ENCODE measurements around the gene FBN3.

Gene FBN3

GRCh38 chr19:8065875-8066261 lies 83.5 kb downstream of the FBN3 start:
- no peak overlapping the region for H3K27ac ChIP-seq (replicated peaks)

GRCh38 chr19:8064911-8065874 lies 84.2 kb downstream of the FBN3 start:
- TF ChIP-seq SPI1 (IDR thresholded peaks at IDR 0.05; ENCODE audit: borderline replicate concordance, low read depth) (no peak), REST (IDR thresholded peaks at IDR 0.05; ENCODE audit: insufficient replicate concordance, low read depth) (no peak), POLR2AphosphoS5 (IDR thresholded peaks at IDR 0.05; ENCODE audit: low read depth) (no peak), CTCF (IDR thresholded peaks at IDR 0.05; ENCODE audit: insufficient read depth, low read length) (no peak), GABPA (IDR thresholded peaks at IDR 0.05; ENCODE audit: low read depth) (no peak)
- Histone ChIP-seq H3K27me3 (ENCODE audit: insufficient read depth, poor library complexity, severe bottlenecking) (no peaks in the 10 kb centered on the region), H3K27ac (replicated peaks) (no peak overlapping the region), H3K4me3 (replicated peaks; ENCODE audit: insufficient read depth, low read length) (no peak overlapping the region)
- no peak for DNase-seq (ENCODE audit: low read depth in 1 of 2, low spot score in 1 of 2)

More at GRCh38 chr19:8065875-8066261, 83.5 kb downstream of the FBN3 start:
- no peak for DNase-seq (ENCODE audit: low read depth in 1 of 2, low spot score in 1 of 2)
- Histone ChIP-seq H3K27me3 (ENCODE audit: insufficient read depth, poor library complexity, severe bottlenecking) (no peaks in the 10 kb centered on the region), H3K4me3 (replicated peaks; ENCODE audit: insufficient read depth, low read length) (no peak overlapping the region)
- TF ChIP-seq CTCF (IDR thresholded peaks at IDR 0.05; ENCODE audit: insufficient read depth, low read length): no peak
- TF ChIP-seq SPI1 (IDR thresholded peaks at IDR 0.05; ENCODE audit: borderline replicate concordance, low read depth): no peak
- TF ChIP-seq POLR2AphosphoS5 (IDR thresholded peaks at IDR 0.05; ENCODE audit: low read depth): no peak
- TF ChIP-seq REST (IDR thresholded peaks at IDR 0.05; ENCODE audit: insufficient replicate concordance, low read depth): no peak
- no peak for TF ChIP-seq GABPA (IDR thresholded peaks at IDR 0.05; ENCODE audit: low read depth)

- no peaks in the 10 kb centered on the region for H3K27me3 ChIP-seq (ENCODE audit: insufficient read depth, poor library complexity, severe bottlenecking)
- H3K4me3 ChIP-seq (replicated peaks; ENCODE audit: insufficient read depth, low read length): no peak overlapping the region
- H3K27ac ChIP-seq (replicated peaks): no peak overlapping the region
- TF ChIP-seq CTCF (IDR thresholded peaks at IDR 0.05; ENCODE audit: insufficient read depth, low read length) (no peak), POLR2AphosphoS5 (IDR thresholded peaks at IDR 0.05; ENCODE audit: low read depth) (no peak), REST (IDR thresholded peaks at IDR 0.05; ENCODE audit: insufficient replicate concordance, low read depth) (no peak)
- DNase-seq (ENCODE audit: low read depth in 1 of 2, low spot score in 1 of 2): no peak
Measured at GRCh38 chr19:8057545-8058270, 91.7 kb downstream of the FBN3 start.
